Measurements from ENCODE around the gene SMIM36. TPM values are rescaled to one million over a fixed set of nuclear protein-coding genes. Genes with fewer than 3 reads are reported as not detected.

Gene SMIM36
- total and polyA plus RNA-seq, 2 donors from 2014 or later: not detected

- intact Hi-C loops (cut with DNase I): no loop called here
- Histone ChIP-seq H3K36me3 (ENCODE audit: control insufficient read depth in 2 of 3, insufficient read depth in 3 of 3, low read length in 3 of 3) (no peaks in the 10 kb centered on the region), H3K27ac (ENCODE audit: low read depth in 2 of 2, low read length in 2 of 2) (peak overlapping the region in 1 of 2 donors; percentile 73), H3K9me3 (ENCODE audit: control insufficient read depth in 2 of 3, insufficient read depth in 1 of 3, low read length in 3 of 3) (no peaks in the 10 kb centered on the region), H3K4me1 (ENCODE audit: control insufficient read depth in 2 of 3, insufficient read depth in 2 of 3, low read depth in 1 of 3, low read length in 3 of 3) (peaks cover 0 to 2% (median 0%) of the 10 kb centered on the region in 3 donors), H3K9ac (ENCODE audit: low read length in 3 of 3) (peak overlapping the region; percentile 46 to 96 (median 85)), H3K27me3 (ENCODE audit: control insufficient read depth, insufficient read depth, low read length) (no peaks in the 10 kb centered on the region), H3K4me3 (ENCODE audit: low read length in 3 of 3) (peak overlapping the region; percentile 69 to 91 (median 83))
- FAIRE-seq (no peak), DNase-seq (peak in 4 of 5 donors; percentile 48 to 83 (median 54))
- TF ChIP-seq, protein P1, sequence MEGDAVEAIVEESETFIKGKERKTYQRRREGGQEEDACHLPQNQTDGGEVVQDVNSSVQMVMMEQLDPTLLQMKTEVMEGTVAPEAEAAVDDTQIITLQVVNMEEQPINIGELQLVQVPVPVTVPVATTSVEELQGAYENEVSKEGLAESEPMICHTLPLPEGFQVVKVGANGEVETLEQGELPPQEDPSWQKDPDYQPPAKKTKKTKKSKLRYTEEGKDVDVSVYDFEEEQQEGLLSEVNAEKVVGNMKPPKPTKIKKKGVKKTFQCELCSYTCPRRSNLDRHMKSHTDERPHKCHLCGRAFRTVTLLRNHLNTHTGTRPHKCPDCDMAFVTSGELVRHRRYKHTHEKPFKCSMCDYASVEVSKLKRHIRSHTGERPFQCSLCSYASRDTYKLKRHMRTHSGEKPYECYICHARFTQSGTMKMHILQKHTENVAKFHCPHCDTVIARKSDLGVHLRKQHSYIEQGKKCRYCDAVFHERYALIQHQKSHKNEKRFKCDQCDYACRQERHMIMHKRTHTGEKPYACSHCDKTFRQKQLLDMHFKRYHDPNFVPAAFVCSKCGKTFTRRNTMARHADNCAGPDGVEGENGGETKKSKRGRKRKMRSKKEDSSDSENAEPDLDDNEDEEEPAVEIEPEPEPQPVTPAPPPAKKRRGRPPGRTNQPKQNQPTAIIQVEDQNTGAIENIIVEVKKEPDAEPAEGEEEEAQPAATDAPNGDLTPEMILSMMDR (IDR thresholded peaks at IDR 0.05; ENCODE audit: borderline replicate concordance, extremely low read depth, insufficient read depth): no peak
These were observed 90.5 kb downstream of the SMIM36 start for GRCh38 chr17:55420776-55421178.

DNA sequence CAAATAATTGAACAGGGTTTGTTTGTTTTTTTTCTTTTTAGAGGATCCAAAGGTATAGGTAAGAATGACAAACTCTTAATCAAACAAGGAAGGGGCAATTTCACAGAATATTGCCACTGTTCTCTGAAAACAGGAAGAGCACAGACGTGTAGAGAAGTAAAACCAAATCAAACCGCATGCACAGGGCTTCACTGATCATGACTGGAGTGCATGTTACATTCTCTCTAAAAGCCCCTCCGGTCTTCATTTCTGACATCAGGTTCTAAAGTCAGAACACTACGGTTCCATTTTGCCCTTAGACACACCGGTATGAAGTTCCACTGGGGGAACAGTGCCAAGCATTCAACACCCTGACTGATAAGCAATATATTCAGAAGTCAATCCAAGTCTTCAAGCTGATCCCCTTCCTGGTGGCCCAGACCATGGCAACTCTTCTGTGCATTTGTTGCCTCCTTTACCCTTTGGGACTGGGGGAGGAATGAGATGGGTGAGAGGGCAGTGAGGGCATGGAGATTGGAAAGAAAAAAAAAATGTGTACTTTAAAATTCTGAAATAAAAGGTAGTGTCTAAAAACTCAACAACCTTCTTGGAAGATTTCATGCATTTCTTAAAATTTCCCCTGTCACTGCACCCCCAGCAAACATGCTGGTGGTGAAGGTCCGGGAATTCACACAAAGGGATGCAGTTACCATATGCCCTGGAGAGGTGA, 91.0 kb downstream of the SMIM36 start:
- peak overlapping the region; percentile 69 to 91 (median 83) for H3K4me3 ChIP-seq (ENCODE audit: low read length in 3 of 3)
- no peaks in the 10 kb centered on the region for H3K9me3 ChIP-seq (ENCODE audit: control insufficient read depth in 2 of 3, insufficient read depth in 1 of 3, low read length in 3 of 3)
- peaks cover 0 to 2% (median 0%) of the 10 kb centered on the region in 3 donors for H3K4me1 ChIP-seq (ENCODE audit: control insufficient read depth in 2 of 3, insufficient read depth in 2 of 3, low read depth in 1 of 3, low read length in 3 of 3)
- no peak for DNase-seq
- H3K27me3 ChIP-seq (ENCODE audit: control insufficient read depth, insufficient read depth, low read length): no peaks in the 10 kb centered on the region
- H3K36me3 ChIP-seq (ENCODE audit: control insufficient read depth in 2 of 3, insufficient read depth in 3 of 3, low read length in 3 of 3): no peaks in the 10 kb centered on the region
- intact Hi-C loops (cut with DNase I): no loop called here
- FAIRE-seq: no peak
- peak overlapping the region; percentile 33 to 85 (median 46) for H3K9ac ChIP-seq (ENCODE audit: low read length in 3 of 3)
- TF ChIP-seq, protein P1 (IDR thresholded peaks at IDR 0.05; ENCODE audit: borderline replicate concordance, extremely low read depth, insufficient read depth): no peak
- no peak overlapping the region for H3K27ac ChIP-seq (ENCODE audit: low read depth in 2 of 2, low read length in 2 of 2)

DNA sequence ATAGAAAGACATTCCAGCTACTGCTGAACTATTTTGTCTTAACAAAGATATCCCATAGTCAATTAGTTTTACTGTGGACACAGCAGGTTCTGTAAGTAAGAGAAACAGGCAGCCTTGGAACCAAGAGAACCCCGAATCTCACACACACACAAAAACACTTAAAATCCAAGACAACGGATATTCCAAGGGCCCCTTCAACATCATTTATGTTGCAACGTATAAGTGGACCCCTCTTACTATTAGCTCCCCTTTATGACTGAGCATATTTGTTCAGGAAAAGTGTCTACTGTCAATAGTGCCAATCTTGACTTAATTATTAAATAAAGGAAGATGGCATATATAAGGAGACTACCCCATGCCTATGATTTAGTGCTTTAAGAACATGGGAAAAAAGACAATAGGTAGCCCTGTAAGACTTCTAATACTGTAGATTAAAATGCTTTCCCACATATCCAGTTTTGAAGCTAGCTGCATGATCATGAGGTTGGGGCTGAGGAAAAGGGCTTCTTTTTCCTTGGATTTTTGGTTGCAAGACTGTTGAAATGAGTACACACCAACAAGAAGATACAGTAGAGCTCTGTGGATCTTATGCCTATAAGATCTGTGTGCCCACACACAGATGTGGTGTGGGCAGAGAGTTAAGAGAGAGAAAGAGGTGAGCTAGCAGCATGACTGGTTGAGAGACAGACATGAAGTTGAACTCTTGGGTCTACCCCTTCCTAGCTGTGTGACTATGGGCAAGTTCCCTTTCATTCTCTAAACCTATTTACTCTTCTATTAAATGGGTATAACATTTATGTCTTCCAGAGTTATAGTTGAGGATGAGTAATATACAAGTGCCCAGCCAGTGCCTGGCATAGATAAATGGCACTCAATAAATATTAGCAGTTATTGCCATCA, 92.6 kb downstream of the SMIM36 start:
- Histone ChIP-seq H3K36me3 (ENCODE audit: control insufficient read depth in 2 of 3, insufficient read depth in 3 of 3, low read length in 3 of 3) (no peaks in the 10 kb centered on the region), H3K9ac (ENCODE audit: low read length in 3 of 3) (no peak overlapping the region), H3K27ac (ENCODE audit: low read depth in 2 of 2, low read length in 2 of 2) (no peak overlapping the region), H3K27me3 (ENCODE audit: control insufficient read depth, insufficient read depth, low read length) (no peaks in the 10 kb centered on the region), H3K4me3 (ENCODE audit: low read length in 3 of 3) (no peak overlapping the region), H3K9me3 (ENCODE audit: control insufficient read depth in 2 of 3, insufficient read depth in 1 of 3, low read length in 3 of 3) (no peaks in the 10 kb centered on the region), H3K4me1 (ENCODE audit: control insufficient read depth in 2 of 3, insufficient read depth in 2 of 3, low read depth in 1 of 3, low read length in 3 of 3) (peaks cover 0 to 2% (median 0%) of the 10 kb centered on the region in 3 donors)
- intact Hi-C loops (cut with DNase I): no loop called here
- no peak for DNase-seq
- FAIRE-seq: no peak
- TF ChIP-seq, protein P1 (IDR thresholded peaks at IDR 0.05; ENCODE audit: borderline replicate concordance, extremely low read depth, insufficient read depth): no peak
